Trophoblast cell (in vitro differentiated cells and primary cell): ENCODE measurements around the gene SLC39A5.

ENCODE experiments used
- DNase-seq, 2 donors: peaks; one replicate each; pipeline ENCODE4 v3.0.0-alpha.2; 2016
- H2AFZ ChIP-seq: 2 replicates; pipeline ENCODE4 v1.6.1; 2013; ENCODE audit warnings: low read length, moderate library complexity, mild to moderate bottlenecking; ENCODE audit not compliant: insufficient read depth, poor library complexity
- H2AK5ac ChIP-seq: 2 replicates; pipeline ENCODE4 v1.6.1; 2013; ENCODE audit warnings: mild to moderate bottlenecking, low read length
- H2BK120ac ChIP-seq: 2 replicates; pipeline ENCODE4 v1.6.1; 2013; ENCODE audit warnings: low read length, mild to moderate bottlenecking, moderate library complexity; ENCODE audit not compliant: insufficient read depth, poor library complexity
- H2BK12ac ChIP-seq: 2 replicates; pipeline ENCODE4 v1.6.1; 2013; ENCODE audit warnings: mild to moderate bottlenecking, low read length, moderate library complexity
- H2BK5ac ChIP-seq: 2 replicates; pipeline ENCODE4 v1.6.1; 2013; ENCODE audit warnings: low read length, low read depth, moderate library complexity, mild to moderate bottlenecking; ENCODE audit not compliant: poor library complexity
- H3K14ac ChIP-seq: 2 replicates; pipeline ENCODE4 v1.6.1; 2013; ENCODE audit warnings: mild to moderate bottlenecking, low read length
- H3K18ac ChIP-seq: 2 replicates; pipeline ENCODE4 v1.6.1; 2013; ENCODE audit warnings: mild to moderate bottlenecking, low read length
- H3K23ac ChIP-seq: 2 replicates; pipeline ENCODE4 v1.6.1; 2013; ENCODE audit warnings: low read length
- H3K27ac ChIP-seq: 2 replicates; pipeline ENCODE4 v1.5.1; 2013; ENCODE audit warnings: low read depth, mild to moderate bottlenecking, inconsistent platforms, low read length, moderate library complexity
- H3K27me3 ChIP-seq: 2 replicates; pipeline ENCODE4 v1.6.1; 2013; ENCODE audit warnings: inconsistent platforms, mild to moderate bottlenecking, low read length, moderate library complexity; ENCODE audit not compliant: insufficient read depth
- H3K36me3 ChIP-seq, 2 experiments: 1 replicate in 1 of 2; 2 replicates in 1 of 2; pipeline ENCODE4 v1.6.1; 2013; ENCODE audit warnings: low read length in 2 of 2, mild to moderate bottlenecking in 2 of 2, moderate library complexity in 1 of 2; ENCODE audit not compliant: insufficient read depth in 2 of 2, control insufficient read depth in 1 of 2
- H3K4ac ChIP-seq: 2 replicates; pipeline ENCODE4 v1.6.1; 2013; ENCODE audit warnings: low read depth, mild to moderate bottlenecking, low read length, moderate library complexity
- H3K4me1 ChIP-seq, 2 experiments: 1 replicate in 1 of 2; 2 replicates in 1 of 2; pipeline ENCODE4 v1.6.1; 2013; ENCODE audit warnings: low read length in 2 of 2, mild to moderate bottlenecking in 2 of 2, moderate library complexity in 1 of 2; ENCODE audit not compliant: insufficient read depth in 2 of 2, control insufficient read depth in 1 of 2
- H3K4me2 ChIP-seq: 2 replicates; pipeline ENCODE4 v1.6.1; 2013; ENCODE audit warnings: inconsistent platforms, mild to moderate bottlenecking, low read length, moderate library complexity
- H3K4me3 ChIP-seq: 2 replicates; pipeline ENCODE4 v1.5.1; 2013; ENCODE audit warnings: mild to moderate bottlenecking, low read depth, low read length, inconsistent platforms
- H3K79me1 ChIP-seq: one replicate; pipeline ENCODE4 v1.6.1; 2013; ENCODE audit warnings: low read length
- H3K79me2 ChIP-seq: 2 replicates; pipeline ENCODE4 v1.6.1; 2013; ENCODE audit warnings: low read length, mild to moderate bottlenecking; ENCODE audit not compliant: control insufficient read depth, insufficient read depth, poor library complexity
- H3K9ac ChIP-seq: 2 replicates; pipeline ENCODE4 v1.6.1; 2013; ENCODE audit warnings: mild to moderate bottlenecking, low read length
- H3K9me3 ChIP-seq: 2 replicates; pipeline ENCODE4 v1.6.1; 2013; ENCODE audit warnings: low read depth, mild to moderate bottlenecking, control low read depth, inconsistent platforms, low read length; ENCODE audit not compliant: insufficient read depth
- H4K12ac ChIP-seq: 2 replicates; pipeline ENCODE4 v1.6.1; 2013; ENCODE audit warnings: low read depth, mild to moderate bottlenecking, low read length, moderate library complexity
- H4K8ac ChIP-seq: 2 replicates; pipeline ENCODE4 v1.6.1; 2013; ENCODE audit warnings: low read depth, mild to moderate bottlenecking, low read length, moderate library complexity
- H4K91ac ChIP-seq: one replicate; pipeline ENCODE4 v1.6.1; 2013; ENCODE audit warnings: low read depth, mild to moderate bottlenecking, low read length, moderate library complexity
- WGBS: extraction: QIAGEN DNeasy Blood & Tissue Kit; methylation state at CpG from one replicate; pipeline ENCODE4 v1.1.7; 2013; ENCODE audit warnings: missing lambda C conversion rate; ENCODE audit not compliant: insufficient read length, insufficient coverage; ENCODE audit errors: extremely low coverage; 5-methylcytosine and 5-hydroxymethylcytosine counted together

The SLC39A5 gene

DNA sequence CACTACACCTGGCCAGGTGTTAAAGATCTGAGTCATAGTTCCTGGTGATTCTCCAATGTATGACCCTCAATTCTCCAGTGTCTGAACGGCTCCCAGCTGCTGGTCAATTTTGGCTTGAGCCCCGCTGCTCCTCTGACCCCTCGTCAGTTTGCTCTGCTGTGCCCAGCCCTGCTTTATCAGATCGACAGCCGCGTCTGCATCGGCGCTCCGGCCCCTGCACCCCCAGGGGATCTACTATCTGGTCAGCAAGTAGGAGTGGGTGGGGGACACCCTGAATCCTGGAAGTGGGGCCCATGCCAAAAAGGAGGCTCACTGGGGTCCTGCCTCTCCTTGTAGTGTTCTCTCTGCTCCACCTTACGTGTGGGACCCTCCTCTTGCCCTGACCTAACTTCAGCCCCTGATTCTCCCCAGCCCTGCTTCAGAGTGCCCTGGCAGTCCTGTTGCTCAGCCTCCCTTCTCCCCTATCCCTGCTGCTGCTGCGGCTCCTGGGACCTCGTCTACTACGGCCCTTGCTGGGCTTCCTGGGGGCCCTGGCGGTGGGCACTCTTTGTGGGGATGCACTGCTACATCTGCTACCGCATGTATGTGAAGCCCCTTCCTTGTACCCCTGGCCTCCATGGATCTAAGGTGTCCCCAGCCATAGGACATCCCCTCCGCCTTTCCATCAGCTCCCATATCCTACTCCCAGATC, 5.0 kb downstream of the SLC39A5 start:
- H3K9me3 ChIP-seq: no peaks in the 10 kb centered on the region
- H2AFZ ChIP-seq: no peak overlapping the region
- H3K79me2 ChIP-seq: no peaks in the 10 kb centered on the region
- peak; percentile 3 to 8 for DNase-seq
- no peak overlapping the region for H3K4me2 ChIP-seq
- H3K4ac ChIP-seq: no peak overlapping the region
- no peak overlapping the region for H3K14ac ChIP-seq
- no peak overlapping the region for H2BK5ac ChIP-seq
- H3K27ac ChIP-seq: no peak overlapping the region
- H4K91ac ChIP-seq: no peak overlapping the region
- no peak overlapping the region for H3K9ac ChIP-seq
- H4K8ac ChIP-seq: no peak overlapping the region
- H3K18ac ChIP-seq: no peak overlapping the region
- H2BK12ac ChIP-seq: no peak overlapping the region
- no peak overlapping the region for H3K23ac ChIP-seq
- no CpG with 5 or more reads among the region's 16 CpGs for WGBS
- no peak overlapping the region for H2AK5ac ChIP-seq
- no peak overlapping the region for H3K4me3 ChIP-seq
- H2BK120ac ChIP-seq: no peak overlapping the region
- no peaks in the 10 kb centered on the region for H3K27me3 ChIP-seq
- H4K12ac ChIP-seq: no peak overlapping the region
- H3K79me1 ChIP-seq: no peaks in the 10 kb centered on the region
- no peaks in the 10 kb centered on the region for H3K4me1 ChIP-seq
- H3K36me3 ChIP-seq: peaks cover 32% of the 10 kb centered on the region in 2 experiments

DNA sequence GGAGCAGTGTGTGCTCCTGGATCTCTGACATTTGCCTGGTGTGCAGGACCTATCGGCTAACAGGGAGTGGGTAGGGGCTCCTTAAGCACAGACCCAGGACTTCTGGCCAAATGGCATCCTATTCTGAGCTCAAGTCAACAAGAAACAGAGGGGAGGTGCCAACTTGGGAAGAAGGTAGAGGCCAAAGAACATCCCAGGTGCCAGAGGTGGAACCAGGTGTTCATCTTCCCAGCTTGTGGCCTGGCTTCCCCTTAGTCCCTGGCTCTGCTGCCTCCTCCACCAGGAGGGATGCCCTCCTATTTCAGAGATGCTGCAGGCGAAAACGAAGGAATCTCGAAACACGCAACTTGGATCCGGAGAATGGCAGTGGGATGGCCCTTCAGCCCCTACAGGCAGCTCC, 6.2 kb downstream of the SLC39A5 start:
- Histone ChIP-seq H2BK5ac (no peak overlapping the region), H3K9ac (no peak overlapping the region), H3K23ac (no peak overlapping the region), H3K4ac (no peak overlapping the region), H3K79me2 (no peaks in the 10 kb centered on the region), H3K18ac (no peak overlapping the region), H4K91ac (no peak overlapping the region), H3K27ac (no peak overlapping the region), H3K36me3 (peaks cover 41 to 42% of the 10 kb centered on the region in 2 experiments), H3K4me2 (no peak overlapping the region), H2BK12ac (no peak overlapping the region), H4K12ac (no peak overlapping the region), H3K4me1 (no peaks in the 10 kb centered on the region), H3K27me3 (no peaks in the 10 kb centered on the region), H2BK120ac (no peak overlapping the region), H2AFZ (no peak overlapping the region), H3K14ac (no peak overlapping the region), H4K8ac (no peak overlapping the region), H2AK5ac (no peak overlapping the region), H3K79me1 (no peaks in the 10 kb centered on the region), H3K9me3 (no peaks in the 10 kb centered on the region), H3K4me3 (no peak overlapping the region)
- DNase-seq: no peak
- WGBS: no CpG with 5 or more reads among the region's 6 CpGs

DNA sequence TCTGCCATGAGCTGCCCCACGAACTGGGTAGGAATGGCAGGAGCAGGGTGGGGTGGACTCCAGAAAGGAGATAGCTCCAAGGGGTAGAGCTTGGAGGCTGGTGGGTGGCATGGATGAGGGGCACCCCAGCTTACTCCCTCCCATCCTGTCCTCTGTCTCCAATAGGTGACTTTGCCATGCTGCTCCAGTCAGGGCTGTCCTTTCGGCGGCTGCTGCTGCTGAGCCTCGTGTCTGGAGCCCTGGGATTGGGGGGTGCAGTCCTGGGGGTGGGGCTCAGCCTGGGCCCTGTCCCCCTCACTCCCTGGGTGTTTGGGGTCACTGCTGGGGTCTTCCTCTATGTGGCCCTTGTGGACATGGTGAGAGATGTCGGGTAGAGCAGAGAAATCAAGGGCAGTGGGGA, 7.1 kb downstream of the SLC39A5 start:
- H2BK120ac ChIP-seq: no peak overlapping the region
- no peak overlapping the region for H3K18ac ChIP-seq
- H2AFZ ChIP-seq: no peak overlapping the region
- H3K79me2 ChIP-seq: no peaks in the 10 kb centered on the region
- no CpG with 5 or more reads among the region's 5 CpGs for WGBS
- no peak overlapping the region for H3K14ac ChIP-seq
- no peak overlapping the region for H3K27ac ChIP-seq
- no peak overlapping the region for H3K4me3 ChIP-seq
- no peak for DNase-seq
- H3K4ac ChIP-seq: no peak overlapping the region
- no peak overlapping the region for H3K9ac ChIP-seq
- no peaks in the 10 kb centered on the region for H3K79me1 ChIP-seq
- H4K8ac ChIP-seq: no peak overlapping the region
- H3K23ac ChIP-seq: no peak overlapping the region
- no peak overlapping the region for H4K12ac ChIP-seq
- H2AK5ac ChIP-seq: no peak overlapping the region
- no peak overlapping the region for H4K91ac ChIP-seq
- H3K27me3 ChIP-seq: no peaks in the 10 kb centered on the region
- no peaks in the 10 kb centered on the region for H3K9me3 ChIP-seq
- peaks cover 49% of the 10 kb centered on the region in 2 experiments for H3K36me3 ChIP-seq
- no peaks in the 10 kb centered on the region for H3K4me1 ChIP-seq
- H3K4me2 ChIP-seq: no peak overlapping the region
- no peak overlapping the region for H2BK12ac ChIP-seq
- H2BK5ac ChIP-seq: no peak overlapping the region

DNA sequence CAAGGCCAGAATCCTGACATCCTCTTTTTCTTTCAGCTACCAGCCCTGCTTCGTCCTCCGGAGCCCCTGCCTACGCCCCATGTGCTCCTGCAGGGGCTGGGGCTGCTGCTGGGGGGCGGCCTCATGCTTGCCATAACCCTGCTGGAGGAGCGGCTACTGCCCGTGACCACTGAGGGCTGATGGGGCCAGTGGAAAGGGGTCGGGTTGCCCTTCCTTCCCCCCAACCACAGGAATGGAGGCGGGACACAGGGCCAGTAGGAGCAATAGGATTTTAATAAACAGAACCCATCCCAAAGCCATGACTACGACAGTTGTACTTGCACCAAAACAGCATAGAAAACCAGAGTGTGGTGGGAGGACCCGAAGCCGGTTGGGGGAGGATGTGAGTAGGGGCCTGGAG, 7.7 kb downstream of the SLC39A5 start:
- H4K91ac ChIP-seq: no peak overlapping the region

More for the DNA sequence above, 7.7 kb downstream of the SLC39A5 start:
- no peak overlapping the region for H3K14ac ChIP-seq
- H3K36me3 ChIP-seq: peaks cover 54 to 55% of the 10 kb centered on the region in 2 experiments
- no peaks in the 10 kb centered on the region for H3K4me1 ChIP-seq
- DNase-seq: no peak
- WGBS: no CpG with 5 or more reads among the region's 11 CpGs
- no peaks in the 10 kb centered on the region for H3K79me1 ChIP-seq
- H4K12ac ChIP-seq: no peak overlapping the region
- H3K23ac ChIP-seq: no peak overlapping the region
- H3K9ac ChIP-seq: no peak overlapping the region
- no peak overlapping the region for H2BK12ac ChIP-seq
- H3K4me3 ChIP-seq: no peak overlapping the region
- H3K4me2 ChIP-seq: no peak overlapping the region
- H4K8ac ChIP-seq: no peak overlapping the region
- no peak overlapping the region for H2BK5ac ChIP-seq
- H3K18ac ChIP-seq: no peak overlapping the region
- no peak overlapping the region for H2AFZ ChIP-seq
- no peaks in the 10 kb centered on the region for H3K79me2 ChIP-seq
- H3K27me3 ChIP-seq: no peaks in the 10 kb centered on the region
- H3K27ac ChIP-seq: no peak overlapping the region
- no peak overlapping the region for H2BK120ac ChIP-seq
- no peak overlapping the region for H3K4ac ChIP-seq
- H2AK5ac ChIP-seq: no peak overlapping the region
- H3K9me3 ChIP-seq: no peaks in the 10 kb centered on the region
